ENCODE measurements around the gene RTP2.
A peak's percentile ranks its signal among the peaks of the same experiment; 100 is the strongest.

Gene RTP2

GRCh38 chr3:187714404-187714979, 12.1 kb upstream of the RTP2 start:
- no peak overlapping the region for H3K4me3 ChIP-seq
- peak; percentile 47 for DNase-seq (ENCODE audit: low read depth, low spot score)
- TF ChIP-seq POLR2AphosphoS5 (IDR thresholded peaks at IDR 0.05; ENCODE audit: borderline replicate concordance, low read depth, low read length) (no peak), FOXP2 (optimal IDR thresholded peaks at IDR 0.05; ENCODE audit: control extremely low read depth, extremely low read length, insufficient read depth) (no peak), EZH2 (IDR thresholded peaks at IDR 0.05) (no peak)
- H3K9me3 ChIP-seq (ENCODE audit: low read depth, low read length) = no peaks in the 10 kb centered on the region
- no peak overlapping the region for H3K9ac ChIP-seq (ENCODE audit: insufficient read length)
- no peaks in the 10 kb centered on the region for H3K36me3 ChIP-seq (ENCODE audit: insufficient read depth, low read length)
- H3K27ac ChIP-seq = no peak overlapping the region

- no peak overlapping the region for H3K9ac ChIP-seq (ENCODE audit: insufficient read length)
- H3K27ac ChIP-seq = no peak overlapping the region
- DNase-seq (ENCODE audit: low read depth, low spot score) = no peak
- no peaks in the 10 kb centered on the region for H3K9me3 ChIP-seq (ENCODE audit: low read depth, low read length)
- H3K36me3 ChIP-seq (ENCODE audit: insufficient read depth, low read length) = no peaks in the 10 kb centered on the region
- no peak overlapping the region for H3K4me3 ChIP-seq
- TF ChIP-seq FOXP2 (optimal IDR thresholded peaks at IDR 0.05; ENCODE audit: control extremely low read depth, extremely low read length, insufficient read depth) (no peak), EZH2 (IDR thresholded peaks at IDR 0.05) (no peak), POLR2AphosphoS5 (IDR thresholded peaks at IDR 0.05; ENCODE audit: borderline replicate concordance, low read depth, low read length) (no peak)
Observed at GRCh38 chr3:187713504-187713903, 11.1 kb upstream of the RTP2 start.

GRCh38 chr3:187709155-187709554, 6.8 kb upstream of the RTP2 start:
- Histone ChIP-seq H3K4me3 (no peak overlapping the region), H3K9ac (ENCODE audit: insufficient read length) (no peak overlapping the region), H3K27ac (no peak overlapping the region), H3K36me3 (ENCODE audit: insufficient read depth, low read length) (no peaks in the 10 kb centered on the region), H3K9me3 (ENCODE audit: low read depth, low read length) (no peaks in the 10 kb centered on the region)
- no peak for DNase-seq (ENCODE audit: low read depth, low spot score)
- TF ChIP-seq EZH2 (IDR thresholded peaks at IDR 0.05) = no peak
- TF ChIP-seq POLR2AphosphoS5 (IDR thresholded peaks at IDR 0.05; ENCODE audit: borderline replicate concordance, low read depth, low read length) = no peak
- no peak for TF ChIP-seq FOXP2 (optimal IDR thresholded peaks at IDR 0.05; ENCODE audit: control extremely low read depth, extremely low read length, insufficient read depth)

GRCh38 chr3:187708696-187709095, 6.3 kb upstream of the RTP2 start:
- no peak for TF ChIP-seq POLR2AphosphoS5 (IDR thresholded peaks at IDR 0.05; ENCODE audit: borderline replicate concordance, low read depth, low read length)
- no peak for TF ChIP-seq FOXP2 (optimal IDR thresholded peaks at IDR 0.05; ENCODE audit: control extremely low read depth, extremely low read length, insufficient read depth)
- no peak for TF ChIP-seq EZH2 (IDR thresholded peaks at IDR 0.05)
- H3K27ac ChIP-seq = no peak overlapping the region
- no peak overlapping the region for H3K4me3 ChIP-seq
- no peaks in the 10 kb centered on the region for H3K9me3 ChIP-seq (ENCODE audit: low read depth, low read length)
- no peak for DNase-seq (ENCODE audit: low read depth, low spot score)
- no peaks in the 10 kb centered on the region for H3K36me3 ChIP-seq (ENCODE audit: insufficient read depth, low read length)
- no peak overlapping the region for H3K9ac ChIP-seq (ENCODE audit: insufficient read length)

- no peak for TF ChIP-seq FOXP2 (optimal IDR thresholded peaks at IDR 0.05; ENCODE audit: control extremely low read depth, extremely low read length, insufficient read depth)
- TF ChIP-seq EZH2 (IDR thresholded peaks at IDR 0.05) = no peak
- no peak for TF ChIP-seq POLR2AphosphoS5 (IDR thresholded peaks at IDR 0.05; ENCODE audit: borderline replicate concordance, low read depth, low read length)
- Histone ChIP-seq H3K9me3 (ENCODE audit: low read depth, low read length) (no peaks in the 10 kb centered on the region), H3K9ac (ENCODE audit: insufficient read length) (no peak overlapping the region), H3K36me3 (ENCODE audit: insufficient read depth, low read length) (no peaks in the 10 kb centered on the region), H3K27ac (no peak overlapping the region), H3K4me3 (no peak overlapping the region)
- DNase-seq (ENCODE audit: low read depth, low spot score) = no peak
Observed at GRCh38 chr3:187706971-187707370, 4.6 kb upstream of the RTP2 start.

- TF ChIP-seq FOXP2 (optimal IDR thresholded peaks at IDR 0.05; ENCODE audit: control extremely low read depth, extremely low read length, insufficient read depth) (no peak), POLR2AphosphoS5 (IDR thresholded peaks at IDR 0.05; ENCODE audit: borderline replicate concordance, low read depth, low read length) (no peak), EZH2 (IDR thresholded peaks at IDR 0.05) (no peak)
- H3K4me3 ChIP-seq = no peak overlapping the region
- H3K36me3 ChIP-seq (ENCODE audit: insufficient read depth, low read length) = no peaks in the 10 kb centered on the region
- H3K9me3 ChIP-seq (ENCODE audit: low read depth, low read length) = no peaks in the 10 kb centered on the region
- no peak overlapping the region for H3K27ac ChIP-seq
- no peak for DNase-seq (ENCODE audit: low read depth, low spot score)
- H3K9ac ChIP-seq (ENCODE audit: insufficient read length) = no peak overlapping the region
Observed at GRCh38 chr3:187705164-187705563, 2.8 kb upstream of the RTP2 start.

GRCh38 chr3:187700249-187700648, 2.1 kb downstream of the RTP2 start:
- no peak overlapping the region for H3K4me3 ChIP-seq
- TF ChIP-seq FOXP2 (optimal IDR thresholded peaks at IDR 0.05; ENCODE audit: control extremely low read depth, extremely low read length, insufficient read depth) = no peak
- no peak for TF ChIP-seq POLR2AphosphoS5 (IDR thresholded peaks at IDR 0.05; ENCODE audit: borderline replicate concordance, low read depth, low read length)
- no peak for TF ChIP-seq EZH2 (IDR thresholded peaks at IDR 0.05)

GRCh38 chr3:187698499-187699399, 3.6 kb downstream of the RTP2 start:
- H3K9ac ChIP-seq (ENCODE audit: insufficient read length) = no peak overlapping the region
- no peak for DNase-seq (ENCODE audit: low read depth, low spot score)
- TF ChIP-seq POLR2AphosphoS5 (IDR thresholded peaks at IDR 0.05; ENCODE audit: borderline replicate concordance, low read depth, low read length) (no peak), EZH2 (IDR thresholded peaks at IDR 0.05) (no peak), FOXP2 (optimal IDR thresholded peaks at IDR 0.05; ENCODE audit: control extremely low read depth, extremely low read length, insufficient read depth) (no peak)
- H3K9me3 ChIP-seq (ENCODE audit: low read depth, low read length) = no peaks in the 10 kb centered on the region
- no peak overlapping the region for H3K4me3 ChIP-seq
- H3K27ac ChIP-seq = no peak overlapping the region
- no peaks in the 10 kb centered on the region for H3K36me3 ChIP-seq (ENCODE audit: insufficient read depth, low read length)

More at GRCh38 chr3:187700249-187700648, 2.1 kb downstream of the RTP2 start:
- H3K9me3 ChIP-seq (ENCODE audit: low read depth, low read length) = no peaks in the 10 kb centered on the region
- no peak overlapping the region for H3K9ac ChIP-seq (ENCODE audit: insufficient read length)
- no peak for DNase-seq (ENCODE audit: low read depth, low spot score)
- no peaks in the 10 kb centered on the region for H3K36me3 ChIP-seq (ENCODE audit: insufficient read depth, low read length)
- H3K27ac ChIP-seq = no peak overlapping the region

All from SK-N-MC (cell line).